Thyroid gland (tissue), 4 donors: ENCODE results near the gene EFNA3.

Experiments
- CTCF ChIP-seq, 6 experiments: fragments of 200-600 bp in 3 of 6; fragments of 450-650 bp in 3 of 6; sonication (generic) in 3 of 6; IDR thresholded peaks; one replicate each; pipeline ENCODE4 v1.5.1; 2016 to 2019; ENCODE audit warnings: antibody characterized with exemption in 6 of 6, mild to moderate bottlenecking in 2 of 6, inconsistent platforms in 1 of 6, moderate library complexity in 1 of 6
- POLR2A ChIP-seq, 2 donors: fragments of 450-650 bp; IDR thresholded peaks; one replicate each; pipeline ENCODE4 v1.6.1; 2017; ENCODE audit warnings: antibody characterized with exemption in 2 of 2, mild to moderate bottlenecking in 2 of 2, moderate library complexity in 1 of 2

GRCh38 chr1:155131285-155131684 lies 52.6 kb downstream of the EFNA3 start:
- TF ChIP-seq CTCF (IDR thresholded peaks at IDR 0.05) = no peak
- TF ChIP-seq POLR2A (IDR thresholded peaks at IDR 0.05) = peak in 1 of 2 donors; percentile 61
